ENCODE data around the gene ZBTB20.

Gene ZBTB20

DNA sequence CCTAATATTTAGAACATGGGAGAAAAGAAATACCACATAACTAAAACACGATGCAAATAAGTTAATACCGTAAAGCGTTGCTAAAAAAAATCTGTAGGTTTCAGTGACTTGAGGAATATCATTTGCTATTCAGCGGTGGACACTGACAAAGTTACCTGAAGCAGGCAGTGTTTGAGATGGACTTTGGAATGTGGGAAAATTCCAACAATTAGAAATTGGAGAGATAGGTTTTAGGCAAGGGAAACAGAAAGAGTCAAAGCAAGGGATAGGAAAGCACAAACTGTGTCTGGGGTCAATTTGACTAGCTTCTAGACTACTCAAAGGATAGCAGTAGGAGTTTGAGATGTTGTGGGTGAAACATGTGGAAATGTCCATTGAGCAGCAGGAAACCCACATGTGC, 680.3 kb downstream of the ZBTB20 start:
- no peaks in the 10 kb centered on the region for H3K4me1 ChIP-seq (ENCODE audit: control insufficient read depth, insufficient read depth, low read length, unreplicated experiment)
- H3K36me3 ChIP-seq (ENCODE audit: insufficient read depth, low read length), result no peaks in the 10 kb centered on the region

DNA sequence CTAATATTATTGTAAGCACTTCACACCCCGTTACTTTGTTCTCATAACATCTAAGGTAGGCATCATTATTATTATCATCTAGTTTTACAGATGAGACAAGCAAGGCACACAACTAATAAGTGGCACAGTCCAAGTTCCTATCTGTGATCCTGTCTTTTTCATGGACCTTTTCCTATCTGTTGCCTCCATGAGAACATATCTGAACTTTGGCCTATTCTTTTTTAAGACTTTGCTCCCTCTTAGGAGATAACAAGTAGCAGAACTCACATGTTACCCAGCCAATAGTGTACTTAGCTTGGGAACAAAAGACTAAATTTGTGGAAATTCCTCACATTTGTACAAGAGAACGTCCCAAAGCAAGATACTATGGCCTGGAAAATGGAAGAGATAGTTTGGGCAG, 680.8 kb downstream of the ZBTB20 start:
- Histone ChIP-seq H3K27me3 (ENCODE audit: insufficient read depth, low read length) (no peaks in the 10 kb centered on the region), H2AFZ (ENCODE audit: low read length, unreplicated experiment) (no peak overlapping the region), H3K4me1 (ENCODE audit: control insufficient read depth, insufficient read depth, low read length, unreplicated experiment) (no peaks in the 10 kb centered on the region), H3K27ac (ENCODE audit: low read depth, low read length) (no peak overlapping the region), H3K79me2 (ENCODE audit: control insufficient read depth, insufficient read depth, low read length, unreplicated experiment) (no peaks in the 10 kb centered on the region), H3K4me3 (ENCODE audit: low read depth, low read length) (no peak overlapping the region), H3K36me3 (ENCODE audit: insufficient read depth, low read length) (no peaks in the 10 kb centered on the region)

More for the DNA sequence above, 680.3 kb downstream of the ZBTB20 start:
- no peaks in the 10 kb centered on the region for H3K79me2 ChIP-seq (ENCODE audit: control insufficient read depth, insufficient read depth, low read length, unreplicated experiment)
- H3K4me3 ChIP-seq (ENCODE audit: low read depth, low read length), result no peak overlapping the region
- H3K27me3 ChIP-seq (ENCODE audit: insufficient read depth, low read length), result no peaks in the 10 kb centered on the region
- H3K27ac ChIP-seq (ENCODE audit: low read depth, low read length), result no peak overlapping the region
- H2AFZ ChIP-seq (ENCODE audit: low read length, unreplicated experiment), result no peak overlapping the region

DNA sequence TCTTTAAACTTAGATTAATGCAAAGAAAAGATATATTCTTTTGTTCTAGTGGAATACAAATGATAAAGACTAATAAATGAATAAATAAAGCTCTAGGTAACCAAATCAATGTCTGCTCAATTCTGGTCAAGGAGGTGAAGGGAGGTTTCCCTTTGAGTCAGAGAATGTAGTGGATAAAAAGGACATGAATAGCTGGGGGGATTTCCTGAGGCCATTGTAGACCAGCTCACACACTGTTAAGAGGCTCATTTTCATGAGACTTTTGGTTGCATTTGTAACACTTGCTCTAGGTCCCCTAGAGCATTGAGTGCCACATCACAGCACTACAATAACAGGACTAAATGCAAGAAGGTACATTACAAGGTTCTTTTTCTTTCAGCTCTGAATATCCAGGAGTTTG, 682.5 kb downstream of the ZBTB20 start:
- Histone ChIP-seq H3K27me3 (ENCODE audit: insufficient read depth, low read length) (no peaks in the 10 kb centered on the region), H3K36me3 (ENCODE audit: insufficient read depth, low read length) (no peaks in the 10 kb centered on the region), H3K79me2 (ENCODE audit: control insufficient read depth, insufficient read depth, low read length, unreplicated experiment) (no peaks in the 10 kb centered on the region), H3K27ac (ENCODE audit: low read depth, low read length) (no peak overlapping the region), H3K4me1 (ENCODE audit: control insufficient read depth, insufficient read depth, low read length, unreplicated experiment) (no peaks in the 10 kb centered on the region), H2AFZ (ENCODE audit: low read length, unreplicated experiment) (no peak overlapping the region), H3K4me3 (ENCODE audit: low read depth, low read length) (no peak overlapping the region)

DNA sequence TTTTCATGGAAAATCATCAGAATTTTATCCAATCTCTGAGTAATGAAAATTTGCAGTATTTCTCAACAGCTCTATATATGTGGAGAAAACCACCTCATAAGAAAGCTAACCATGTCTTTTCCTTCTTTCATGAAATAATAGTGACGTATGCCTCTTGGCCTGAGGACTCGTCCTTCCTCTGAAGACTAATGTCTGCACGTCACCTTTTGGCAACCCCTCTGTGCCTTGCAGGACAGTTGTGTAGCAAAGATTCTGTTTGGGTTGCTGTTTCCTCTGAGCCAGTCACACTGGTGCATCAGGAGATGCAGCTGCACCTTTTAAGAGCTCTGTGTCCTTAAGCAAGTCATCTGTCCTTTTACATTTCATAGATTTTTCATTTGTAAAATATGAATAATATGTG, 684.3 kb downstream of the ZBTB20 start:
- H3K4me1 ChIP-seq (ENCODE audit: control insufficient read depth, insufficient read depth, low read length, unreplicated experiment), result no peaks in the 10 kb centered on the region
- no peak overlapping the region for H3K27ac ChIP-seq (ENCODE audit: low read depth, low read length)
- H3K79me2 ChIP-seq (ENCODE audit: control insufficient read depth, insufficient read depth, low read length, unreplicated experiment), result no peaks in the 10 kb centered on the region
- H3K36me3 ChIP-seq (ENCODE audit: insufficient read depth, low read length), result no peaks in the 10 kb centered on the region
- H3K27me3 ChIP-seq (ENCODE audit: insufficient read depth, low read length), result no peaks in the 10 kb centered on the region
- no peak overlapping the region for H2AFZ ChIP-seq (ENCODE audit: low read length, unreplicated experiment)
- no peak overlapping the region for H3K4me3 ChIP-seq (ENCODE audit: low read depth, low read length)

DNA sequence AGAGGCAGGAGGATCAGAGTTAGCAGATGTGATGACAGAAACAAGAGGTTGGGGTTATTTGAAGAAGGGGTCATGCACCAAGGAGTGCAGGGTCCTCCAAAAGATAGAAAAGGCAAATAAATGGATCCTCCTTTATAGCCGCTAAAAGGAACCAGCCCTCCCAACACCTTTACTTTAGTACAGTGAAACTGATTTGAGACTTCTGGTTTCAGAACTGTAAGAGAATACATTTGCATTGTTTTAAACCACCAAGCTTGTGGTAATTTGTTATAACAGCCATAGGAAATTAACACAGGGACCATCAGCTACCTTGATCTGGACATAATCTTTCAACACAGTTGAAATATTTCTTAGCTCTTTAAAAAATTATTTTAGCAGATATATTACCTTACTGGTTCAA, 686.6 kb downstream of the ZBTB20 start:
- Histone ChIP-seq H3K27me3 (ENCODE audit: insufficient read depth, low read length) (no peaks in the 10 kb centered on the region), H2AFZ (ENCODE audit: low read length, unreplicated experiment) (no peak overlapping the region), H3K36me3 (ENCODE audit: insufficient read depth, low read length) (no peaks in the 10 kb centered on the region), H3K4me1 (ENCODE audit: control insufficient read depth, insufficient read depth, low read length, unreplicated experiment) (no peaks in the 10 kb centered on the region), H3K4me3 (ENCODE audit: low read depth, low read length) (no peak overlapping the region), H3K79me2 (ENCODE audit: control insufficient read depth, insufficient read depth, low read length, unreplicated experiment) (no peaks in the 10 kb centered on the region), H3K27ac (ENCODE audit: low read depth, low read length) (no peak overlapping the region)

DNA sequence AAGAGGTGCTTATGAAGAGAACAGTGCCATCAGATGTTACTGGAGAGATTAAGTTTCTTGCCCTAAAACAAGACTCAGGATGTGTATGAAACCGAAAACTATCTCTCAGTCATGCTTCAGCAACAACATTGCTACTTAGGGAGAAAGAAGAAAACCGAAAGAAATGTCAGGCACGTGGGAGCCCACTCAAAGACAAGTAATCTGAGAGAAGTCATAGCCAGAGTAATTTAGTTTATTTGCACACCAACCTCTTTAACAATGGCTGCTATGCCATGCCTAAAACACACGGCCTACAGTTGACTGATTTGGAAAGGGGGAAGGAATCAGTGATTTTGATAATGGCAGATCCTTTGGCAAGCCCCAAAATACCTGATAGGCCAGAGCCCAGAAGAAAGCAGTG, 690.3 kb downstream of the ZBTB20 start:
- Histone ChIP-seq H3K4me3 (ENCODE audit: low read depth, low read length) (no peak overlapping the region), H3K27ac (ENCODE audit: low read depth, low read length) (no peak overlapping the region), H3K79me2 (ENCODE audit: control insufficient read depth, insufficient read depth, low read length, unreplicated experiment) (no peaks in the 10 kb centered on the region), H3K36me3 (ENCODE audit: insufficient read depth, low read length) (no peaks in the 10 kb centered on the region), H3K4me1 (ENCODE audit: control insufficient read depth, insufficient read depth, low read length, unreplicated experiment) (peaks cover 12% of the 10 kb centered on the region), H3K27me3 (ENCODE audit: insufficient read depth, low read length) (no peaks in the 10 kb centered on the region), H2AFZ (ENCODE audit: low read length, unreplicated experiment) (no peak overlapping the region)

DNA sequence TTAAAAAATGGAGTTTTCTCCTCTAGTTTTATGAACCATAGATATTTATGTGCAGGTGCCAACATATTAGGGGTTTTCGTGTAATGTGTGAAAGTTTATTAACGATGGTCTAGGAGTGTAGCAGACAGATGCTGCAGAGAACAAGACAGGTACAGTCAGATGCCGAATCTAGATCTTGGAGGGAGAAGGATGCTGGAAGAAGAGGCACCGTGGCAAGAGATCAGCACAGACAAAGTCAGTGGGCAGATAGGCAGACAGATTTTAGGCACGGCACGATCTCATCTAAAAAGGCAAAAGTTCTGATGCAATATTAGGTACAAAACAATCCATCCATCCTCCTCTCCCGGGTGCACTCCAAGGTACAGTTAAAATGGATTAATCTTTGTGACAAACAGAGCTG, 691.7 kb downstream of the ZBTB20 start:
- Histone ChIP-seq H3K27me3 (ENCODE audit: insufficient read depth, low read length) (no peaks in the 10 kb centered on the region), H2AFZ (ENCODE audit: low read length, unreplicated experiment) (no peak overlapping the region), H3K79me2 (ENCODE audit: control insufficient read depth, insufficient read depth, low read length, unreplicated experiment) (peaks cover 2% of the 10 kb centered on the region), H3K4me1 (ENCODE audit: control insufficient read depth, insufficient read depth, low read length, unreplicated experiment) (peaks cover 17% of the 10 kb centered on the region), H3K27ac (ENCODE audit: low read depth, low read length) (no peak overlapping the region), H3K4me3 (ENCODE audit: low read depth, low read length) (no peak overlapping the region), H3K36me3 (ENCODE audit: insufficient read depth, low read length) (no peaks in the 10 kb centered on the region)

DNA sequence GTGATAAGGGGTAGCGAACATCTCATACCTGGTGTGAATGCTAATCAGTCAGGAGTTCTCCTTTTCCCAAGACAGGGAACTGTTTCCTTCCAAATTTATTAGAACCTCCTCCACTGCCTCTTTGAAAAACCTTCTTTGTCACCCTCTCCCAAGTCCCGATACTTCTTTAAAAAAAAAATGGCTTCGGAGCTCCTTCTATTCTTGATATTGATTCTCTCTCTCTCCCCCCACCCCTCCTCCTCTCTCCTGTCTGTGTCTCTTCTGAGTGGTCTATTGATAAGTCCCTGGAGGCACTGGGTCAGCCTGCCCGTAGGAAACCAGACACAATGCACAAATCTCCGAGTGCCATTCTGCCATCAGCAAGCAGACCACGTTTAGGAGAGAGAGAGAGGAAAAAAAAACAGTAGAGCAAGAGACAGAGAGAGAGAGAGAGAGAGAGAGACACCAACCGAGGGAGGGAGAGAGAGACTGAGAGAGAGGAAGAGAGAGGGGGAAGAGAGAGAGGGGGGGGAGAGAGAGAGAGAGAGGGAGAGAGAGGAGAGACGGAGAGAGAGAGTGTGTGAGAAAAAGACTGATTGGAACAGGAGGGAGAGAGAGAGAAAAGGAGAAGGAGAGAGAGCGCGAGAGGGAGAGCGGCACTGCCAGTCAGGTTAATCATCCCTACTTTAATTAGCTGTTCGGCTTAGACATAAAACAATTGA, 692.4 kb downstream of the ZBTB20 start:
- Histone ChIP-seq H3K79me2 (ENCODE audit: control insufficient read depth, insufficient read depth, low read length, unreplicated experiment) (peaks cover 2% of the 10 kb centered on the region), H3K27me3 (ENCODE audit: insufficient read depth, low read length) (no peaks in the 10 kb centered on the region), H3K27ac (ENCODE audit: low read depth, low read length) (no peak overlapping the region), H3K36me3 (ENCODE audit: insufficient read depth, low read length) (no peaks in the 10 kb centered on the region), H3K4me3 (ENCODE audit: low read depth, low read length) (peak overlapping the region; percentile 77), H2AFZ (ENCODE audit: low read length, unreplicated experiment) (peak overlapping the region; percentile 8), H3K4me1 (ENCODE audit: control insufficient read depth, insufficient read depth, low read length, unreplicated experiment) (peaks cover 17% of the 10 kb centered on the region)

DNA sequence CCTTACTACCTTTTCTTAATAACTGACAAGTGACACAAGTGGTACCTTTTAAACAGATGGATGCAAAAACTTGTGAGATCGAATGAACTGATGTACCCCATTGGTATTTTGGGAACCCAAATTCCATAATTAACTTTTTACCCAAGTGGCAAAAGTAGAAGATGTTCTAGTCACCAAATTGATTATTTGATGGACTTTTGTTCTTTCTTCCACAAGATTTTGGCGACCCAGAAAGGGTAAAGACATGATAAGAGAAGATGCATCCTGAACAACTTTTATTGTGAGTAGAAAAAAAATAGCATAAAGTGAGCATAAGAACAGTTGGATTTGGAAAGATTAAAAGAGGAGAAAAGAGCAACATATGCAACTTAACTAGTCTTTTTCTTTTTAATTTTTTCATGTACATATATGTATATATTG, 693.7 kb downstream of the ZBTB20 start:
- peaks cover 2% of the 10 kb centered on the region for H3K79me2 ChIP-seq (ENCODE audit: control insufficient read depth, insufficient read depth, low read length, unreplicated experiment)
- H3K36me3 ChIP-seq (ENCODE audit: insufficient read depth, low read length), result no peaks in the 10 kb centered on the region
- H3K27ac ChIP-seq (ENCODE audit: low read depth, low read length), result no peak overlapping the region
- peaks cover 17% of the 10 kb centered on the region for H3K4me1 ChIP-seq (ENCODE audit: control insufficient read depth, insufficient read depth, low read length, unreplicated experiment)
- H3K27me3 ChIP-seq (ENCODE audit: insufficient read depth, low read length), result no peaks in the 10 kb centered on the region
- no peak overlapping the region for H3K4me3 ChIP-seq (ENCODE audit: low read depth, low read length)
- H2AFZ ChIP-seq (ENCODE audit: low read length, unreplicated experiment), result no peak overlapping the region

DNA sequence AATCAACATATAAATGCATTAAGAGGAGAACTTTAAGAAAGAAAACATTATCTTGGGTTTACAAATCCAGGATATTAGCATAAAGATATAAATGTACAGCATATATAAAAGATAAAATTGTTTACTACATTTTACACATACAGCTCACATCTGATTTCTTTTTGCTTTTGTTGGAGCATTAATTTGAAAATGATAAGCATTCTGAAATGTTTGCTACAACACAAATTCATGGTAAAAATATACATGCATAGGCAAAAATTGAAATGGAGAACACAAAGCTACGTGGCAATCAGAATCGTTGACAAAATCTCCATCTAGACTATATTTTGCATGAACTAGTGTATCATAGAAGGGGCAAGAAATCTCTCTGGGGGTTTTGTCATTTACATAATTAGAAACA, 694.2 kb downstream of the ZBTB20 start:
- H2AFZ ChIP-seq (ENCODE audit: low read length, unreplicated experiment), result no peak overlapping the region
- H3K27me3 ChIP-seq (ENCODE audit: insufficient read depth, low read length), result no peaks in the 10 kb centered on the region
- peaks cover 17% of the 10 kb centered on the region for H3K4me1 ChIP-seq (ENCODE audit: control insufficient read depth, insufficient read depth, low read length, unreplicated experiment)
- H3K27ac ChIP-seq (ENCODE audit: low read depth, low read length), result no peak overlapping the region
- peaks cover 2% of the 10 kb centered on the region for H3K79me2 ChIP-seq (ENCODE audit: control insufficient read depth, insufficient read depth, low read length, unreplicated experiment)
- H3K36me3 ChIP-seq (ENCODE audit: insufficient read depth, low read length), result no peaks in the 10 kb centered on the region
- H3K4me3 ChIP-seq (ENCODE audit: low read depth, low read length), result no peak overlapping the region

DNA sequence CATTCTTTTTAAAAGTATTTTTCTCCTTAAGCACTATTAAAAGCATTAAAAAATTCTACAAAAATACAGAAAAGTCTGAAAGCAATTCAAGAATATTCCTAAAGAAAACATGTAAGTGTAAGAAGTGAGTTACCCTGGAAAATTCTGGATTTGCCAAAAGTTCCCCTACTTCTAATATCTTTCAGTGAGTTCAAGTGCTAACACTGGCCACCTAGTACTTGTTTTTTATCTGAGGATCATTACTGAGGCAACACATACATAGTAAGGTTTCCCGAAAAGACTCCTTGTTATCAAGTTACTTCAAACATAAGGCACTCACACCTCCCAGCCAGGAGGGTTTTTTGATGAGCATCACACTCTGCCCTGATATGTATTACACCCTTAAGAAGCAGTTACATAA, 694.8 kb downstream of the ZBTB20 start:
- no peak overlapping the region for H3K27ac ChIP-seq (ENCODE audit: low read depth, low read length)
- no peak overlapping the region for H3K4me3 ChIP-seq (ENCODE audit: low read depth, low read length)
- H3K4me1 ChIP-seq (ENCODE audit: control insufficient read depth, insufficient read depth, low read length, unreplicated experiment), result peaks cover 17% of the 10 kb centered on the region
- H3K79me2 ChIP-seq (ENCODE audit: control insufficient read depth, insufficient read depth, low read length, unreplicated experiment), result peaks cover 2% of the 10 kb centered on the region
- no peak overlapping the region for H2AFZ ChIP-seq (ENCODE audit: low read length, unreplicated experiment)
- no peaks in the 10 kb centered on the region for H3K27me3 ChIP-seq (ENCODE audit: insufficient read depth, low read length)
- H3K36me3 ChIP-seq (ENCODE audit: insufficient read depth, low read length), result no peaks in the 10 kb centered on the region

All from ACC112 (cell line).